Stomach (tissue), 4 donors: ENCODE results near the gene SLC28A3.

ENCODE experiments used
- POLR2A ChIP-seq, 4 donors: fragments of 450-650 bp; IDR thresholded peaks; one replicate each; pipeline ENCODE4 v1.6.1; 2016; ENCODE audit warnings: antibody characterized with exemption in 4 of 4, control low read depth in 2 of 4, mild to moderate bottlenecking in 1 of 4, moderate library complexity in 1 of 4
- POLR2AphosphoS5 ChIP-seq, 3 donors: sonication (generic); formaldehyde crosslinking; IDR thresholded peaks; one replicate each; pipeline ENCODE4 v1.6.1; 2016; ENCODE audit warnings: antibody characterized with exemption in 3 of 3
- TF ChIP-seq, protein P1 (sequence below), 7 experiments: fragments of 450-650 bp in 4 of 7; fragments of 200-600 bp in 3 of 7; sonication (generic) in 3 of 7; IDR thresholded peaks; one replicate each; pipeline ENCODE4 v1.5.1; 2016 to 2019; ENCODE audit warnings: antibody characterized with exemption in 7 of 7, control low read depth in 2 of 7, mild to moderate bottlenecking in 1 of 7

DNA sequence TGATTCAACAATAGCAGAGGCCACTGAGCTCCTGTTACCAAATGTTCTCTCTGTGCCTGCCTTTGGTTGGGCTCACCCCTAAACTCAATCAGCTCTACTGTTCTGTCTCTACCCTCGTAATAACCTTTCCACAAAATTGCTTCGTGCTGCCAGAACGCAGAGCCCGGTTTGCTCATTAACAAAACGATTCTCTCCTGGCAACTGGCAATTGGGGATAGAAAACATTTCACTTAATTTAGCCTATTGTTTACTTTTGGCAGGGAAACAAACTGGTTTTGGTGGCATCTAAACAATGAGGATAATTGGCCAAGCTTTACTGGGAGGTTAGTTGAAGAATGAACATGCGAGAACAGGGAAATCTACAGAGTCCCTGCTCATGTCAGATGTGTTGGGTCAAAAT is 56.6 kb downstream of the SLC28A3 start:
- no peak for TF ChIP-seq POLR2A (IDR thresholded peaks at IDR 0.05)
- TF ChIP-seq, protein P1, sequence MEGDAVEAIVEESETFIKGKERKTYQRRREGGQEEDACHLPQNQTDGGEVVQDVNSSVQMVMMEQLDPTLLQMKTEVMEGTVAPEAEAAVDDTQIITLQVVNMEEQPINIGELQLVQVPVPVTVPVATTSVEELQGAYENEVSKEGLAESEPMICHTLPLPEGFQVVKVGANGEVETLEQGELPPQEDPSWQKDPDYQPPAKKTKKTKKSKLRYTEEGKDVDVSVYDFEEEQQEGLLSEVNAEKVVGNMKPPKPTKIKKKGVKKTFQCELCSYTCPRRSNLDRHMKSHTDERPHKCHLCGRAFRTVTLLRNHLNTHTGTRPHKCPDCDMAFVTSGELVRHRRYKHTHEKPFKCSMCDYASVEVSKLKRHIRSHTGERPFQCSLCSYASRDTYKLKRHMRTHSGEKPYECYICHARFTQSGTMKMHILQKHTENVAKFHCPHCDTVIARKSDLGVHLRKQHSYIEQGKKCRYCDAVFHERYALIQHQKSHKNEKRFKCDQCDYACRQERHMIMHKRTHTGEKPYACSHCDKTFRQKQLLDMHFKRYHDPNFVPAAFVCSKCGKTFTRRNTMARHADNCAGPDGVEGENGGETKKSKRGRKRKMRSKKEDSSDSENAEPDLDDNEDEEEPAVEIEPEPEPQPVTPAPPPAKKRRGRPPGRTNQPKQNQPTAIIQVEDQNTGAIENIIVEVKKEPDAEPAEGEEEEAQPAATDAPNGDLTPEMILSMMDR (IDR thresholded peaks at IDR 0.05), result no peak
- no peak for TF ChIP-seq POLR2AphosphoS5 (IDR thresholded peaks at IDR 0.05)
